ENCODE results near the gene ARGLU1.
"Not testable (repeated sequence)": the region's sequence is repeated elsewhere in the genome, so short reads cannot be mapped to it uniquely, and the experiment has no call there.

Gene ARGLU1

DNA sequence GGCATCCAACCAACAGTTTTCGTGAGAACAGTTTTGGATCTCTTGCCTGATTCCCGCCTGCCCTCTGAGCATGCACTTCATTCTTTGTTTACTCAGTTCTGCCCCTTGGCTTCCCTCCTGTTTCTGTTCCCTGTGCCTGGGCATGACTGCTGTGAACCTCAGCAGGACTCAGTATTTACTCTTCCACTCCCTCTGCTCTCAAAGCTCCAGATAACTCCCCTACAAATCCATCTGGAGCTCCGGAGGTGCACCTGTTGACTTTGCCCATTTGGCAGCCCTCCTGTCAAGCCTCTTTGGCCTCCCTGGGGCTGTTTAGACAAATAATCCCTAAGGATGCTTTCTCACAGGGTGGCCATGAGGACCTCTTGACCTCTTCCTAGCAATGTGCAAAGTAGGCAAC, 34.2 kb upstream of the ARGLU1 start:
- no peak overlapping the region for H3K4me3 ChIP-seq (replicated peaks; ENCODE audit: insufficient read depth, low read length)
- no peak for TF ChIP-seq GABPA (IDR thresholded peaks at IDR 0.05; ENCODE audit: low read depth)
- TF ChIP-seq, protein P1, sequence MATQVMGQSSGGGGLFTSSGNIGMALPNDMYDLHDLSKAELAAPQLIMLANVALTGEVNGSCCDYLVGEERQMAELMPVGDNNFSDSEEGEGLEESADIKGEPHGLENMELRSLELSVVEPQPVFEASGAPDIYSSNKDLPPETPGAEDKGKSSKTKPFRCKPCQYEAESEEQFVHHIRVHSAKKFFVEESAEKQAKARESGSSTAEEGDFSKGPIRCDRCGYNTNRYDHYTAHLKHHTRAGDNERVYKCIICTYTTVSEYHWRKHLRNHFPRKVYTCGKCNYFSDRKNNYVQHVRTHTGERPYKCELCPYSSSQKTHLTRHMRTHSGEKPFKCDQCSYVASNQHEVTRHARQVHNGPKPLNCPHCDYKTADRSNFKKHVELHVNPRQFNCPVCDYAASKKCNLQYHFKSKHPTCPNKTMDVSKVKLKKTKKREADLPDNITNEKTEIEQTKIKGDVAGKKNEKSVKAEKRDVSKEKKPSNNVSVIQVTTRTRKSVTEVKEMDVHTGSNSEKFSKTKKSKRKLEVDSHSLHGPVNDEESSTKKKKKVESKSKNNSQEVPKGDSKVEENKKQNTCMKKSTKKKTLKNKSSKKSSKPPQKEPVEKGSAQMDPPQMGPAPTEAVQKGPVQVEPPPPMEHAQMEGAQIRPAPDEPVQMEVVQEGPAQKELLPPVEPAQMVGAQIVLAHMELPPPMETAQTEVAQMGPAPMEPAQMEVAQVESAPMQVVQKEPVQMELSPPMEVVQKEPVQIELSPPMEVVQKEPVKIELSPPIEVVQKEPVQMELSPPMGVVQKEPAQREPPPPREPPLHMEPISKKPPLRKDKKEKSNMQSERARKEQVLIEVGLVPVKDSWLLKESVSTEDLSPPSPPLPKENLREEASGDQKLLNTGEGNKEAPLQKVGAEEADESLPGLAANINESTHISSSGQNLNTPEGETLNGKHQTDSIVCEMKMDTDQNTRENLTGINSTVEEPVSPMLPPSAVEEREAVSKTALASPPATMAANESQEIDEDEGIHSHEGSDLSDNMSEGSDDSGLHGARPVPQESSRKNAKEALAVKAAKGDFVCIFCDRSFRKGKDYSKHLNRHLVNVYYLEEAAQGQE (IDR thresholded peaks at IDR 0.05; ENCODE audit: insufficient replicate concordance, low read depth): no peak
- no peak for TF ChIP-seq POLR2AphosphoS5 (IDR thresholded peaks at IDR 0.05; ENCODE audit: low read depth)
- no peak for TF ChIP-seq SPI1 (IDR thresholded peaks at IDR 0.05; ENCODE audit: borderline replicate concordance, low read depth)
- TF ChIP-seq, protein P2, sequence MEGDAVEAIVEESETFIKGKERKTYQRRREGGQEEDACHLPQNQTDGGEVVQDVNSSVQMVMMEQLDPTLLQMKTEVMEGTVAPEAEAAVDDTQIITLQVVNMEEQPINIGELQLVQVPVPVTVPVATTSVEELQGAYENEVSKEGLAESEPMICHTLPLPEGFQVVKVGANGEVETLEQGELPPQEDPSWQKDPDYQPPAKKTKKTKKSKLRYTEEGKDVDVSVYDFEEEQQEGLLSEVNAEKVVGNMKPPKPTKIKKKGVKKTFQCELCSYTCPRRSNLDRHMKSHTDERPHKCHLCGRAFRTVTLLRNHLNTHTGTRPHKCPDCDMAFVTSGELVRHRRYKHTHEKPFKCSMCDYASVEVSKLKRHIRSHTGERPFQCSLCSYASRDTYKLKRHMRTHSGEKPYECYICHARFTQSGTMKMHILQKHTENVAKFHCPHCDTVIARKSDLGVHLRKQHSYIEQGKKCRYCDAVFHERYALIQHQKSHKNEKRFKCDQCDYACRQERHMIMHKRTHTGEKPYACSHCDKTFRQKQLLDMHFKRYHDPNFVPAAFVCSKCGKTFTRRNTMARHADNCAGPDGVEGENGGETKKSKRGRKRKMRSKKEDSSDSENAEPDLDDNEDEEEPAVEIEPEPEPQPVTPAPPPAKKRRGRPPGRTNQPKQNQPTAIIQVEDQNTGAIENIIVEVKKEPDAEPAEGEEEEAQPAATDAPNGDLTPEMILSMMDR (IDR thresholded peaks at IDR 0.05; ENCODE audit: insufficient read depth, low read length): no peak
- no peak for DNase-seq (ENCODE audit: low read depth in 1 of 2, low spot score in 1 of 2)
- H3K27ac ChIP-seq (replicated peaks): no peak overlapping the region
- peaks cover 3% of the 10 kb centered on the region for H3K27me3 ChIP-seq (ENCODE audit: insufficient read depth, poor library complexity, severe bottlenecking)

DNA sequence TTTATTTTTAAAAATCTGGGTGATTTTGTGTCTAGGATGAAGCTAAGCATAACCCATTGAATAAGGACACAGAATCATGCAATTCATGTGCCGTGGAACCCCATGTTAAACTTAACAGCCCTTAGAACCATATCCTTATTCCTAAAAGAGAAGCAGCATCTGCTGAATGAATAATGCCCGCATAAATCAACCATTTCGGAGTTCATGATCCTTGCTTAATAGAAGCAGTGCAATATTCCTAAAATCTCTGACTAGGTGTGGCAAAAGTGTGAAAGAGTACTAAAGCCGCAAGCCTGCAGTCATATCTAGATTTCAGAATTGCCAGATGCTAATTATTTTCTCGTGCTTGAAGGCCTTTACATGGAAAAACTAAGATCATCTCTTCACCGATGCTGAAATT, 33.6 kb upstream of the ARGLU1 start:
- H3K27me3 ChIP-seq (ENCODE audit: insufficient read depth, poor library complexity, severe bottlenecking): peaks cover 3% of the 10 kb centered on the region
- DNase-seq (ENCODE audit: low read depth in 1 of 2, low spot score in 1 of 2): no peak
- no peak overlapping the region for H3K27ac ChIP-seq (replicated peaks)
- TF ChIP-seq, protein P1 (IDR thresholded peaks at IDR 0.05; ENCODE audit: insufficient replicate concordance, low read depth): no peak
- TF ChIP-seq SPI1 (IDR thresholded peaks at IDR 0.05; ENCODE audit: borderline replicate concordance, low read depth) (no peak), GABPA (IDR thresholded peaks at IDR 0.05; ENCODE audit: low read depth) (no peak), POLR2AphosphoS5 (IDR thresholded peaks at IDR 0.05; ENCODE audit: low read depth) (no peak)
- TF ChIP-seq, protein P2 (IDR thresholded peaks at IDR 0.05; ENCODE audit: insufficient read depth, low read length): no peak
- no peak overlapping the region for H3K4me3 ChIP-seq (replicated peaks; ENCODE audit: insufficient read depth, low read length)

DNA sequence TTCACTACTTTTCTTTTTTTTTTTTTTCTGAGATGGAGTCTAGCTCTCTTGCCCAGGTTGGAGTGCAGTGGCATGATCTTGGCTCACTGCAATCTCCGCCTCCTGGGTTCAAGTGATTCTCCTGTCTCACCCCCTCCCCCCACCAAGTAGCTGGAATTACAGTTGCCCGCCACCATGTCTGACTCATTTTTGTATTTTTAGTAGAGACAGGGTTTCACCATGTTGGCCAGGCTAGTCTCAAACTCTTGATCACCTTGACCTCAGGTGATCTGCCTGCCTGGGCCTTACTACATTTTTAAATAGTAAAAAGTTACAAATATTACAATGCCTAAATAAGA, 32.8 kb upstream of the ARGLU1 start:
- not testable (repeated sequence) for H3K27me3 ChIP-seq (ENCODE audit: insufficient read depth, poor library complexity, severe bottlenecking); H3K4me3 ChIP-seq (replicated peaks; ENCODE audit: insufficient read depth, low read length); H3K27ac ChIP-seq (replicated peaks); DNase-seq (ENCODE audit: low read depth in 1 of 2, low spot score in 1 of 2)

DNA sequence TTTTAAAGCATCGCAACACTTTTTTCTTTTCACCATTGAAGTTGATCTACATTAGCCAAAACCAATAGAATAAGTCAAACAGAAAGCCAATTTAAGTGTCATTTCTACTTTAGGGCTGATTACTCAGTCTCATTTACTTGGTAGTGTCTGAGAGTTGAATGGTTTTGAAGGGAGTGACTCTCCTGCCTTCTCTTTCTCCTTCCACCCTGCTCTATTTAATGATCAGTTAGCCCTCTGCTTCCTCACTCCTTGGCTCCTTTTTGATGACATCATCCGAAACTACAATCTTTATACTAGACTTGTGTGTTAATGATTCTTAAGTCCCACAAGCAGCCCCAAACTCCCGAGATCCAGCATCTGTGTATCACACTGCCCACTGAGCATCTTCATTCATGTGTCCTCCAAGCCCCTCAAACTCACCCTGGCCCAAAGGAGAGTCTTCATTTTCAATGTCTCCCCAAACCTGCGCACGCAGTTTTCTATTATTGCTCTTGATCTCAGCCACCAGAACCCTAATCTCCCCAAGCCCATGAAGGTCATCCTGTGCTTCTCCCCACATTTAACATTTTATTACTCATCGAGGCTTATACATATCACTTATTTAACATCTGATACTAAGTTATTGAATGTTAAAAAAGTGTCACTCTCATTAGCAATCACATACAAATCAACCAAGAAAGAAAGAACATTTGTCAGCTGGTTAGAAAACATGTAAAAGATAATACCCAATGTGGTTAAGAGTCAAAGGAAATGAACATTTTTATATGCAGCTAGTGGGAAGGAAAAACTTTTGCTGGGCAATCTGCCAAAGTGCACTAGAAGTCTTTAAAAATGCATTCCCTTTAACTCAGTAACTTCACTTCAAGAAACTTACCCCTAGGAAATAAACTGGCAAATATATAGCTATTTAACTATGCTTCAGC, 32.2 kb upstream of the ARGLU1 start:
- DNase-seq (ENCODE audit: low read depth in 1 of 2, low spot score in 1 of 2): no peak
- no peak overlapping the region for H3K4me3 ChIP-seq (replicated peaks; ENCODE audit: insufficient read depth, low read length)
- no peak overlapping the region for H3K27ac ChIP-seq (replicated peaks)
- H3K27me3 ChIP-seq (ENCODE audit: insufficient read depth, poor library complexity, severe bottlenecking): peaks cover 3% of the 10 kb centered on the region
- no peak for TF ChIP-seq SPI1 (IDR thresholded peaks at IDR 0.05; ENCODE audit: borderline replicate concordance, low read depth)
- TF ChIP-seq POLR2AphosphoS5 (IDR thresholded peaks at IDR 0.05; ENCODE audit: low read depth): no peak
- TF ChIP-seq, protein P2 (IDR thresholded peaks at IDR 0.05; ENCODE audit: insufficient read depth, low read length): no peak
- TF ChIP-seq, protein P1 (IDR thresholded peaks at IDR 0.05; ENCODE audit: insufficient replicate concordance, low read depth): no peak
- no peak for TF ChIP-seq GABPA (IDR thresholded peaks at IDR 0.05; ENCODE audit: low read depth)

Data from HL-60 (cell line).